OCI-LY3 (cell line): Measurements from ENCODE around the gene GBP7.

Experiments used
- H2AFZ ChIP-seq: fragments of 200-600, 300-600 bp; shearing (Covaris generic); 2 replicates; pipeline ENCODE4 v1.6.0; 2014; ENCODE audit warnings: antibody characterized with exemption, low read depth, low read length
- H3K27ac ChIP-seq: fragments of 200-600, 300-600 bp; sonication (generic); 2 replicates; pipeline ENCODE4 v1.5.1; 2014; ENCODE audit warnings: mild to moderate bottlenecking, low read length, moderate library complexity, mixed read lengths
- H3K27me3 ChIP-seq: fragments of 200-600, 300-600 bp; sonication (generic); 2 replicates; pipeline ENCODE4 v1.6.1; 2014; ENCODE audit warnings: low read depth, low read length, mixed read lengths
- H3K36me3 ChIP-seq: fragments of 200-600, 300-600 bp; sonication (generic); replicated peaks from 2 replicates; pipeline ENCODE3; 2014; ENCODE audit warnings: low read depth, low read length, mixed read lengths
- H3K4me1 ChIP-seq: fragments of 300-600, 200-600 bp; sonication (generic); 2 replicates; pipeline ENCODE4 v1.6.1; 2014; ENCODE audit warnings: low read length, mixed read lengths
- H3K4me2 ChIP-seq: fragments of 200-600, 300-600 bp; sonication (generic); 2 replicates; pipeline ENCODE4 v1.6.1; 2014; ENCODE audit warnings: low read length, mixed read lengths
- H3K4me3 ChIP-seq: fragments of 300-600, 200-600 bp; sonication (generic); 2 replicates; pipeline ENCODE4 v1.5.1; 2014; ENCODE audit warnings: antibody characterized with exemption, mild to moderate bottlenecking, low read length, moderate library complexity
- H3K79me2 ChIP-seq: fragments of 300-600, 200-600 bp; shearing (Covaris generic); 2 replicates; pipeline ENCODE4 v1.6.1; 2014; ENCODE audit warnings: mild to moderate bottlenecking, low read length, mixed read lengths
- H3K9ac ChIP-seq: fragments of 300-600, 200-600 bp; shearing (Covaris generic); 2 replicates; pipeline ENCODE4 v1.6.0; 2014; ENCODE audit warnings: mild to moderate bottlenecking, low read length, moderate library complexity
- H3K9me3 ChIP-seq: fragments of 200-600, 300-600 bp; shearing (Covaris generic); 2 replicates; pipeline ENCODE4 v1.6.1; 2014; ENCODE audit warnings: low read length, mixed read lengths; ENCODE audit not compliant: insufficient read depth
- H4K20me1 ChIP-seq: fragments of 200-600, 300-600 bp; sonication (generic); 2 replicates; pipeline ENCODE4 v1.6.1; 2016; ENCODE audit warnings: low read length, mixed read lengths; ENCODE audit not compliant: insufficient read depth
- EZH2phosphoT487 ChIP-seq: fragments of 200-600 bp; shearing (Covaris generic); IDR thresholded peaks from 2 replicates; pipeline ENCODE4 v1.6.1; 2018; ENCODE audit warnings: antibody characterized with exemption, mixed run types, low read depth
- TF ChIP-seq, protein P1 (sequence below): fragments of 200-600, 300-600 bp; sonication (generic); IDR thresholded peaks from 2 replicates; pipeline ENCODE4 v1.5.1; 2014; ENCODE audit warnings: antibody characterized with exemption, low read length, low read depth

The GBP7 gene

DNA sequence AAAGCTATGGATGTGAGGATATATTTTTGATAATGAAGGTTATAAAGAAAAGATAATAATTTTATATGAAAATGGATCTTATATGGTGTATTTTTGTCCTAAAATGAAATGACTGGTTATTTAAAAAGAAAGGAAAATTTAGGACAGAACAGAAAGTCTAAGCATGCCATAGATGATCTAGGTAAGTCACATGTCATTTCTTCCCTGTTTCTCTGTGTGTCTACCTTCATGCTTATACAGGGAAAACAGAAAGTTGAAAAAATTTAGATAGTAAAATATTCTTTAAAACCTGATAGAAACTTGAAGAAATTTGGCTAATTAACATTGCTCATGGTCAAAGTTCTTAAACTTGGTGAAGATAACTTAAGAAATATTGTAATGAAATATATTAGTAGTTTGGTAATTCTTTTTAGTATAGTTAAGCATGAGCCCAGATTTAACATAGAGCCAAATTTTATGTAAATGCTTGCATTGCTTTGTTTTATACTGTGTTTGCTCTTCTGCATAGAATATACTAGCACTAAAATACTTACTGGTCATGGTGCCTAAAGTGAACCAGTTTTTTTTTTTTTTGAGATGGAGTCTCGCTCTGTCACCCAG, 35.3 kb upstream of the GBP7 start:
- Histone ChIP-seq H3K36me3 (no peaks in the 10 kb centered on the region), H3K9me3 (peaks cover 13% of the 10 kb centered on the region; the same call in 1 of the 2 replicates), H3K4me3 (no peak overlapping the region), H4K20me1 (no peaks in the 10 kb centered on the region), H2AFZ (no peak overlapping the region), H3K9ac (no peak overlapping the region), H3K79me2 (no peaks in the 10 kb centered on the region), H3K27ac (no peak overlapping the region), H3K4me2 (no peak overlapping the region), H3K4me1 (no peaks in the 10 kb centered on the region), H3K27me3 (no peaks in the 10 kb centered on the region)
- TF ChIP-seq, protein P1, sequence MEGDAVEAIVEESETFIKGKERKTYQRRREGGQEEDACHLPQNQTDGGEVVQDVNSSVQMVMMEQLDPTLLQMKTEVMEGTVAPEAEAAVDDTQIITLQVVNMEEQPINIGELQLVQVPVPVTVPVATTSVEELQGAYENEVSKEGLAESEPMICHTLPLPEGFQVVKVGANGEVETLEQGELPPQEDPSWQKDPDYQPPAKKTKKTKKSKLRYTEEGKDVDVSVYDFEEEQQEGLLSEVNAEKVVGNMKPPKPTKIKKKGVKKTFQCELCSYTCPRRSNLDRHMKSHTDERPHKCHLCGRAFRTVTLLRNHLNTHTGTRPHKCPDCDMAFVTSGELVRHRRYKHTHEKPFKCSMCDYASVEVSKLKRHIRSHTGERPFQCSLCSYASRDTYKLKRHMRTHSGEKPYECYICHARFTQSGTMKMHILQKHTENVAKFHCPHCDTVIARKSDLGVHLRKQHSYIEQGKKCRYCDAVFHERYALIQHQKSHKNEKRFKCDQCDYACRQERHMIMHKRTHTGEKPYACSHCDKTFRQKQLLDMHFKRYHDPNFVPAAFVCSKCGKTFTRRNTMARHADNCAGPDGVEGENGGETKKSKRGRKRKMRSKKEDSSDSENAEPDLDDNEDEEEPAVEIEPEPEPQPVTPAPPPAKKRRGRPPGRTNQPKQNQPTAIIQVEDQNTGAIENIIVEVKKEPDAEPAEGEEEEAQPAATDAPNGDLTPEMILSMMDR, result no peak
- no peak for TF ChIP-seq EZH2phosphoT487

DNA sequence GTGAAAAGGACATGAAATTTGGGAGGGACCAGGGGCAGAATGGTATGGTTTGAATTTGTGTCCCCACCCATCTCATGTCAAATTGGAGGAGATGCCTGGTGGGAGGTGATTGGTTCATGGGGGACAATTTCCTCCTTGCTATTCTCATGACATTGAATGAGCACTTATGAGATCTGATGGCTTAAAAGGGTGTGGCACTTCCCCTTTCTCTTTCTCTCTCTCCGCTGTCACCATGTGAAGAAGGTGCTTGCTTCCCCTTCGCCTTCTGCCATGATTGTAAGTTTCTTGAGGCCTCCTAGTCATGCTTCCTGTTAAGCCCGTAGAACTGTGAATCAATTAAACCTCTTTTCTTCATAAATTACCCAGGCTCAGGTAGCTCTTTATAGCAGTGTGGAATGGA, 30.6 kb upstream of the GBP7 start:
- peaks cover 17% of the 10 kb centered on the region; the same call in 1 of the 2 replicates for H3K9me3 ChIP-seq
- H3K4me2 ChIP-seq, result no peak overlapping the region
- no peaks in the 10 kb centered on the region for H3K27me3 ChIP-seq
- H3K79me2 ChIP-seq, result no peaks in the 10 kb centered on the region
- H3K36me3 ChIP-seq, result peaks cover 2% of the 10 kb centered on the region
- H4K20me1 ChIP-seq, result no peaks in the 10 kb centered on the region
- H3K9ac ChIP-seq, result no peak overlapping the region
- H3K4me1 ChIP-seq, result peaks cover 9% of the 10 kb centered on the region
- no peak overlapping the region for H3K27ac ChIP-seq
- no peak overlapping the region for H2AFZ ChIP-seq
- TF ChIP-seq, protein P1, result no peak
- TF ChIP-seq EZH2phosphoT487, result no peak
- no peak overlapping the region for H3K4me3 ChIP-seq

DNA sequence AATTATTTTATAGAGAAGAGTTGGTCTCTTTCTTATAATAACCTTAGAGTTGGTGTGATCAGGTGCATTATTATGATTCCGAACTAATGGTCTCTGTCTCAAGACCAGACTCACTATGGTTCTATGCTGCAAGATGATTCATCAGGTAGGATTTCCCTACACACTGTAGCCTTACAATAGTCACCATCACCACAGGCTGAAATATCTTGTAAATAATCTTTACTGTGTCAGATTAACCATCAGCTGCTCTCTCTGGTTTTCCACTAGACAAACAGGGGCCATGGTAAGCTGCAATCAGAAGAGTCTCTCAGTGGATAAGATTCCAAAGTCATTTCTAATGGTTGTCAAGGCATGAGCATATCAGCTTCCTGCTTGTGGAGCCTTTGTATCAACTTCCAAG, 27.4 kb upstream of the GBP7 start:
- H2AFZ ChIP-seq, result no peak overlapping the region
- peaks cover 7% of the 10 kb centered on the region; the same call in 1 of the 2 replicates for H3K9me3 ChIP-seq
- H3K4me1 ChIP-seq, result peaks cover 41% of the 10 kb centered on the region
- no peak overlapping the region for H3K4me3 ChIP-seq
- H3K27me3 ChIP-seq, result no peaks in the 10 kb centered on the region
- no peaks in the 10 kb centered on the region for H4K20me1 ChIP-seq
- H3K4me2 ChIP-seq, result no peak overlapping the region
- TF ChIP-seq, protein P1, result no peak
- no peak for TF ChIP-seq EZH2phosphoT487
- H3K27ac ChIP-seq, result no peak overlapping the region
- H3K79me2 ChIP-seq, result no peaks in the 10 kb centered on the region
- no peak overlapping the region for H3K9ac ChIP-seq
- H3K36me3 ChIP-seq, result peaks cover 2% of the 10 kb centered on the region

DNA sequence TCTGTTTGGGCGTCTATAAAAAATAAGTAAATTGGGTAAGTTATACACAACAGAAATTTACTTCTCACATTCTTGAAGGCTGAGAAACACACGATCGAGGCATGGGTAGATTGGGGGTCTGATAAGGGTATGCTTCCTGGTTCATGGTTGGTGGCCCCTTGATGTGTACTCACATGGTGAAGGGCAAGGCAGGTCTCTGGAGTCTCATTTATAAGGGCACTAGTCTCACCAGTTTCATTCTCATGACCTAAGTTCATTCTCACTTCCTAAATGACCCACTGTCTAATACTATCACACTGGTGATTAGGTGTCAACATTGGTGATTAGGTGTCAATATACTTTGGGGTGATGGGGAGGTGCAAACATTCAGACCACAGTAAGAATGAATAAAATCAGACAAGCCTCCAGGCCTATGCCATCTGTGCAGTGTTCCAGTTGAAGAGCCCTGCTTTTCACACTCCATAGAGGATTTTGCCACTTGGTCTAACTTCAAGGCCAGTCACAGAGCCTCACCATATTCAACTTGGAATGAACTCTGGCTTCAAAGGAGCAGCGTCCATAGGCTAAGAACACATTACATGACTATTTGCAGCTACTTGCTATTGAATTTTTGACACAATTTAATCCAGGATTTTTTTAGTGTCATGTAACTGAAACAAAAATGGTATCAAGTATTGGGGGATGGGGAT, 25.4 kb upstream of the GBP7 start:
- Histone ChIP-seq H3K9me3 (peaks cover 7% of the 10 kb centered on the region; the same call in 1 of the 2 replicates), H3K4me1 (peaks cover 48% of the 10 kb centered on the region), H3K4me3 (peak overlapping the region; percentile 49; the same call in 1 of the 2 replicates), H3K27me3 (no peaks in the 10 kb centered on the region), H2AFZ (no peak overlapping the region), H3K4me2 (peak overlapping the region; percentile 77), H3K79me2 (no peaks in the 10 kb centered on the region), H4K20me1 (no peaks in the 10 kb centered on the region), H3K9ac (peak overlapping the region; percentile 31; the same call in 1 of the 2 replicates), H3K36me3 (peaks cover 2% of the 10 kb centered on the region), H3K27ac (peak overlapping the region; percentile 89)
- TF ChIP-seq EZH2phosphoT487, result no peak
- TF ChIP-seq, protein P1, result no peak
